ENCODE measurements around the gene RAP1GAP. TPM values are rescaled to one million over a fixed set of nuclear protein-coding genes. Genes with fewer than 3 reads are reported as not detected.

The RAP1GAP gene
- polyA plus RNA-seq, 1 donor from 2014 or later, result 9.8 TPM

GRCh38 chr1:21553116-21553926, 115.8 kb downstream of the RAP1GAP start (continued):
- TF ChIP-seq SMC3 (conservative IDR thresholded peaks at IDR 0.05; ENCODE audit: poor library complexity), result no peak

GRCh38 chr1:21552715-21553114, 116.4 kb downstream of the RAP1GAP start:
- Histone ChIP-seq H3K9me3 (ENCODE audit: low read length) (no peaks in the 10 kb centered on the region), H3K4me2 (ENCODE audit: low read length) (no peak overlapping the region), H3K4me3 (ENCODE audit: low read length) (no peak overlapping the region), H3F3A (ENCODE audit: insufficient read depth, low read length, poor library complexity, severe bottlenecking) (no peaks in the 10 kb centered on the region), H3K9me2 (ENCODE audit: insufficient read depth, low read length) (no peaks in the 10 kb centered on the region), H3K9ac (ENCODE audit: low read length) (no peak overlapping the region), H3K27ac (ENCODE audit: low read length) (no peak overlapping the region), H3K27me3 (ENCODE audit: insufficient read depth, low read depth, low read length) (no peaks in the 10 kb centered on the region), H4K20me1 (ENCODE audit: insufficient read depth) (no peaks in the 10 kb centered on the region), H3K79me2 (replicated peaks; ENCODE audit: insufficient read depth, low read length) (no peaks in the 10 kb centered on the region), H2AFZ (ENCODE audit: low read depth, low read length) (no peak overlapping the region), H3K36me3 (ENCODE audit: insufficient read depth, low read length) (no peaks in the 10 kb centered on the region)
- no peak for TF ChIP-seq EZH2 (IDR thresholded peaks at IDR 0.05; ENCODE audit: borderline replicate concordance, insufficient read depth, low read length, poor library complexity, severe bottlenecking)
- TF ChIP-seq SMC3 (conservative IDR thresholded peaks at IDR 0.05; ENCODE audit: poor library complexity), result no peak
- no peak for TF ChIP-seq TAF1 (IDR thresholded peaks at IDR 0.05; ENCODE audit: low read depth)
- no peak for TF ChIP-seq CTCF (IDR thresholded peaks at IDR 0.05; ENCODE audit: poor library complexity, severe bottlenecking)
- no peak for TF ChIP-seq REST (IDR thresholded peaks at IDR 0.05; ENCODE audit: borderline replicate concordance)
- TF ChIP-seq EP300 (conservative IDR thresholded peaks at IDR 0.05; ENCODE audit: poor library complexity, severe bottlenecking), result no peak
- TF ChIP-seq RAD21 (conservative IDR thresholded peaks at IDR 0.05), result no peak
- TF ChIP-seq MXI1 (conservative IDR thresholded peaks at IDR 0.05; ENCODE audit: poor library complexity, severe bottlenecking), result no peak
- no peak for TF ChIP-seq POLR2AphosphoS5 (IDR thresholded peaks at IDR 0.05)

- Histone ChIP-seq H4K20me1 (ENCODE audit: insufficient read depth) (no peaks in the 10 kb centered on the region), H3K27me3 (ENCODE audit: insufficient read depth, low read depth, low read length) (no peaks in the 10 kb centered on the region), H3K4me2 (ENCODE audit: low read length) (no peak overlapping the region), H3F3A (ENCODE audit: insufficient read depth, low read length, poor library complexity, severe bottlenecking) (no peaks in the 10 kb centered on the region), H3K4me3 (ENCODE audit: low read length) (no peak overlapping the region), H3K27ac (ENCODE audit: low read length) (no peak overlapping the region), H3K9ac (ENCODE audit: low read length) (no peak overlapping the region), H3K9me2 (ENCODE audit: insufficient read depth, low read length) (no peaks in the 10 kb centered on the region), H3K9me3 (ENCODE audit: low read length) (no peaks in the 10 kb centered on the region), H3K79me2 (replicated peaks; ENCODE audit: insufficient read depth, low read length) (no peaks in the 10 kb centered on the region), H2AFZ (ENCODE audit: low read depth, low read length) (no peak overlapping the region), H3K36me3 (ENCODE audit: insufficient read depth, low read length) (no peaks in the 10 kb centered on the region)
- no peak for TF ChIP-seq TAF1 (IDR thresholded peaks at IDR 0.05; ENCODE audit: low read depth)
- TF ChIP-seq REST (IDR thresholded peaks at IDR 0.05; ENCODE audit: borderline replicate concordance), result no peak
- TF ChIP-seq EP300 (conservative IDR thresholded peaks at IDR 0.05; ENCODE audit: poor library complexity, severe bottlenecking), result no peak
- no peak for TF ChIP-seq POLR2AphosphoS5 (IDR thresholded peaks at IDR 0.05)
- TF ChIP-seq RAD21 (conservative IDR thresholded peaks at IDR 0.05), result no peak
- no peak for TF ChIP-seq SMC3 (conservative IDR thresholded peaks at IDR 0.05; ENCODE audit: poor library complexity)
- no peak for TF ChIP-seq EZH2 (IDR thresholded peaks at IDR 0.05; ENCODE audit: borderline replicate concordance, insufficient read depth, low read length, poor library complexity, severe bottlenecking)
Observed at GRCh38 chr1:21550866-21551475, 118.2 kb downstream of the RAP1GAP start.

All from neural cell (in vitro differentiated cells).